Measurements from ENCODE around the gene SLX9. TPM values are rescaled to one million over a fixed set of nuclear protein-coding genes. Genes with fewer than 3 reads are reported as not detected.

The SLX9 gene
- polyA plus RNA-seq, 1 donor: 19.4 TPM

GRCh38 chr21:44917446-44918106 is 22.3 kb upstream of the SLX9 start:
- peaks cover 25% of the 10 kb centered on the region for H3K4me1 ChIP-seq (ENCODE audit: control insufficient read depth, insufficient read depth, low read length)

DNA sequence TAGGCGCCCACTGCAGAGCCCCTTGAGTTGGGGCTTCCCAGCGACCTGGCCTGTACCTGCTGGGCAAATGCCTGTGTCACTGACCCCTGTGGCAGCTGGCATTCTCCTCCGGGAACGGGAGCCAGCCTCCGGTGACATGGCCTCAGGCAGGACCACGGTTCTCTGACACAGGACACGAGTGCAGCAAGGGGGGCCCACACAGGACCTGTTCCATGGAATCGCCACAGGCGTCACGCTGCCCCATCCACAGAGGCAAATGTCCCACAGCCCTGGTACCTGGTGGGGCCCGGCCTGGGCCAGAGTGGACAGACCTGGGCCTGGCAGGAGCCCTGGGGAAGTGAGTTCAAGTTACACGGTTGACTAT is 21.7 kb upstream of the SLX9 start:
- DNase-seq: no peak
- Histone ChIP-seq H3K4me3 (ENCODE audit: low read length) (no peak overlapping the region), H3K27ac (ENCODE audit: low read length) (no peak overlapping the region), H3K27me3 (ENCODE audit: control insufficient read depth, insufficient read depth, low read length) (peaks cover 4% of the 10 kb centered on the region), H3K4me1 (ENCODE audit: control insufficient read depth, insufficient read depth, low read length) (peaks cover 23% of the 10 kb centered on the region), H3K36me3 (ENCODE audit: control insufficient read depth, insufficient read depth, low read length) (no peaks in the 10 kb centered on the region), H3K9me3 (ENCODE audit: control insufficient read depth, low read depth, low read length) (peaks cover 3% of the 10 kb centered on the region)
- no CpG with 5 or more reads among the region's 12 CpGs for WGBS (ENCODE audit: insufficient coverage, low lambda C conversion rate)

More at GRCh38 chr21:44917446-44918106, 22.3 kb upstream of the SLX9 start:
- 100% methylated on average over 2 of the region's 15 CpGs for WGBS (ENCODE audit: insufficient coverage, low lambda C conversion rate)
- Histone ChIP-seq H3K36me3 (ENCODE audit: control insufficient read depth, insufficient read depth, low read length) (no peaks in the 10 kb centered on the region), H3K4me3 (ENCODE audit: low read length) (no peak overlapping the region), H3K27ac (ENCODE audit: low read length) (no peak overlapping the region), H3K9me3 (ENCODE audit: control insufficient read depth, low read depth, low read length) (peaks cover 3% of the 10 kb centered on the region), H3K27me3 (ENCODE audit: control insufficient read depth, insufficient read depth, low read length) (no peaks in the 10 kb centered on the region)
- no peak for DNase-seq

DNA sequence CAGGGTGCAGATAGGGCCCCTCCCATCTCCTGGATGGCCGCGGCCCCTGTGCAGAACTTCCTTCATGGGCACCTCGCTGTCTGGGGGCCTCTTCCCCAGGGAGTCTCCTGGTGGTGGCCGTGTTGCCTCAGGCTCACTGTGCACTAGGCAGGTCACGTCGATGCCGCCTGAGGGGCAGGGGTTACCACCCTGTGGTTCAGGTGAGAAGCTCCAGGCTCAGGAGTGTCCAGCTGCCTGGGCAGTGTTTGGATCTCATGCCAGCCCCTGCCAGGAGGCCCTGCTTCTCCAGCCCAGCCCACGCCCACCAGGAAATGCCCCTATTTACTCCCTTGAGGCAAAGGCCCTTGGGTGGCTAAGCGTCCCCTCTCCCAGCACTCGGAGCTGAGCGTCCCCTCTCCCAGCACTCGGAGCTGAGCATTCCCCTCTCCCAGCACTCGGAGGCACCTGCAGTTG is 21.2 kb upstream of the SLX9 start:
- peaks cover 3% of the 10 kb centered on the region for H3K9me3 ChIP-seq (ENCODE audit: control insufficient read depth, low read depth, low read length)
- DNase-seq: no peak
- H3K4me1 ChIP-seq (ENCODE audit: control insufficient read depth, insufficient read depth, low read length): peaks cover 18% of the 10 kb centered on the region
- no peak overlapping the region for H3K27ac ChIP-seq (ENCODE audit: low read length)
- H3K4me3 ChIP-seq (ENCODE audit: low read length): no peak overlapping the region
- no CpG with 5 or more reads among the region's 13 CpGs for WGBS (ENCODE audit: insufficient coverage, low lambda C conversion rate)
- peaks cover 4% of the 10 kb centered on the region for H3K27me3 ChIP-seq (ENCODE audit: control insufficient read depth, insufficient read depth, low read length)
- no peaks in the 10 kb centered on the region for H3K36me3 ChIP-seq (ENCODE audit: control insufficient read depth, insufficient read depth, low read length)

DNA sequence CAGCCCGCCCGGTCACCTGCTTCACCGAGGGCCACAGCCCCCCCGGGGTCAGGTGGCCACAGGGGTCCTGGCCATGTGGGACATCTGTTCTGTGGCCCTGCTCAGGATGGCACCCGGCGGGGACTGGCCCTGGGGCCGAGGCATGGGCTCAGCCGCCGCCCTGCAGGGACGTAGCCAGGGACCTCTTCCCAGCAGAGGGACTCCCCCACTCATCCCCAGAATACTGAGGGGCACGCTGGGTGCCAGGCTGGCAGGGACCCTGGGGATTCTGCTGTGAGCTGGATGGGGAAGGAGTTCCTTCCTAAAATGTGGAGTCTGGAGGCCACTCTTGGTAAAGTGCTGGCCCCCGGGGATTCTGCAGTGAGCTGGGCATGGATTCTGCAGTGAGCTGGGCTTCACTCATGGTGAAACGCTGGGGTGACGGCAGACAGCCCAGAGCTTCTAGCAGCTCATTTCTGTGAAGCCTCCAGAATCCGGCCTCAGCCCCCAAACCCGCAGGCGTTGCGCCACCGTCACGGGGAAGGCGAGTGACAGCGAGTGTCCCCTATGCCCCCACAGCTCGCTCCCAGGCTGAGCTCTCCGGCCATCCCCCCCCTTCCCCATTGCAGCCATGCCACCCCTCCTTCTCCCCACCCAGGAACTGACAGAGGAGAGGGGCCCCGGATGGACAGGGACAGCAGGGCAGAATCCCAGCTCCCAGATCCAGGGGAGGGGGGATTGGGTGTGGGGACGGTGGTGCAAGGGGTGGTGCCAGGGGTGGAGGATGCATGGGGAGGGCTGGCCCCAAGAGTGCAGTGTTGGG is 20.5 kb upstream of the SLX9 start:
- Histone ChIP-seq H3K27ac (ENCODE audit: low read length) (no peak overlapping the region), H3K4me1 (ENCODE audit: control insufficient read depth, insufficient read depth, low read length) (peaks cover 11% of the 10 kb centered on the region), H3K36me3 (ENCODE audit: control insufficient read depth, insufficient read depth, low read length) (no peaks in the 10 kb centered on the region), H3K9me3 (ENCODE audit: control insufficient read depth, low read depth, low read length) (peaks cover 3% of the 10 kb centered on the region), H3K27me3 (ENCODE audit: control insufficient read depth, insufficient read depth, low read length) (peaks cover 8% of the 10 kb centered on the region), H3K4me3 (ENCODE audit: low read length) (no peak overlapping the region)
- no peak for DNase-seq
- no CpG with 5 or more reads among the region's 26 CpGs for WGBS (ENCODE audit: insufficient coverage, low lambda C conversion rate)

DNA sequence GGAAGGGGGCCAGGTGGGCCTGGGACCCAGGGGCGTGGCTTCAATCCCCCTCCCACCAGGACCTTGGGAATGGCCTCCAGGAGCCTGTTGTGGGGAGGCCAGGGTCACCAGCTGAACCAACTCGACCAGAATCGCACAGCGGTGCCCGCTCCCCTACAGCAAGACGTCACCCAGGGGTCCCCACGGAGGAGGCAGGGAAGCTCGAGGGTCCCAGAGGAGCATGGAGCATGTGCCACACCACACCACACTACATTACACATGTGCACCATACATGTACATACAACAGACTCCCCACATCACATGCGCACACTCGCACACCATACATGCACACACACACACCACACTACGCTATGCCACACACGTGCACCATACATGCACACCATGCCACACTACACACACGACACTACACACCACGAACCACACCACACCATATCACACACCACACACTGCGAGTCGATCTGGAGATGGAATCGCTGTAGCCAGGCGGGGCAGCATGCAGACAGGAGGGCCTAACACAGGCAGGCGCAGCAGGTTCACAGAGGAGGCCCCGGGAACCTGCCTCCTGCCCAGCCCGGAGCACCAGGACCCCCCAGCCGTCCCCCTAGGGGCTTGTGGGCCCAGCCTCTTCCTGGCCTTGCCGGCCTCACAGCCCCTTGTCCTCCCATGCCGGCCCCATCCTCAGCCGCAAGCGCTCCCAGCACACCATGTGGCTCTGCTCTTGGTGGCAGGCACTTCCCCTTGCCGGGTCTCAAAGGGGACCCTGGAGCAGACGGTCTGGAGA is 19.7 kb upstream of the SLX9 start:
- Histone ChIP-seq H3K27me3 (ENCODE audit: control insufficient read depth, insufficient read depth, low read length) (peaks cover 11% of the 10 kb centered on the region), H3K9me3 (ENCODE audit: control insufficient read depth, low read depth, low read length) (peaks cover 3% of the 10 kb centered on the region), H3K4me1 (ENCODE audit: control insufficient read depth, insufficient read depth, low read length) (peaks cover 7% of the 10 kb centered on the region), H3K27ac (ENCODE audit: low read length) (no peak overlapping the region), H3K36me3 (ENCODE audit: control insufficient read depth, insufficient read depth, low read length) (no peaks in the 10 kb centered on the region), H3K4me3 (ENCODE audit: low read length) (peak overlapping the region; percentile 11)
- DNase-seq: no peak
- WGBS (ENCODE audit: insufficient coverage, low lambda C conversion rate): no CpG with 5 or more reads among the region's 28 CpGs

DNA sequence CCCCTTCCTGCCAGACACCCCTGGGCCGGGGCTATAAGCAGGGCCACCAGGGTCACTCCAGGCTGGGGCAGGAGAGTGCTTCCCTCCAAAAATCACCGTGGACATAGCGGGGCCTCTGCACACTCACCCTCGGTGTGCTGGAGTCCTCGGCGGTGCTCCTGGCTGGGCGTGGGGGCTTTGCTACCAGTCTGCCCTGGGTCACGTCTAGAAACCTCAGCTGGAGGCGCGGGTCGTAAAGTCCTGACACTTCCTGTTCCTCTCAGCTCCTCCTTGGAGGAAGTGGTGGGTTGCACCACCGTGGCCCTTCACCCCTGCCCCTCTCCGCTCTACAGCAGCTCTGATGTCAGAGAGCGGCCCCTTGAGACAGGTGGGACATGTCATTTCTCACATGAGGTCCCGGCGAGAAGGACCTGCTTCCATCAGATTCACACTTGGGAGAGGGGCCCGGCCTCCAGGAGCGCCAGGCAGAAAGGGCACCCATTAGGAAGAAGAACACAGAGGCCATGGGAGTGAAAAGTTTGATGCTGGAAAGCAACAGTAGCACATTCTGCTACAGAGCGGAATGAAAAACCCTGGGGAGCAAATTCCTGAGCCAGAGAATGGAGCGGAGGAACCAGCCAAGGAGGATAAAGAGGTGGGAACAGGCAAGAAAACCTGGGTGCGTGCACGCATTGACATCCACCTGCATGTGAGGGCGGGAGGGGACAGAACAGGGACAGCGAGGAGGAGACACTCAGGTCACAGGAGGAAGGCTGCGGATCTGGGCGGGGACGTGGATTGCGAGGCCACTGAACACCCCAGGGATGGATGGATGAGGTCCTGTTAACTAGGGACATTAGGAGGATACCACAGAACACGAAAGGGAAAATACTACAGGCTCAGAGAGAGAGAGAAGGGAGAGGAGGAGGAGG is 18.9 kb upstream of the SLX9 start, which contains the start of gene ITGB2:
Gene ITGB2, minus strand, starts transcription at position 206 of the 911 bp plus-strand sequence. CDS start 10,117 bp downstream, outside the sequence.
- H3K4me3 ChIP-seq (ENCODE audit: low read length): peak within 1 kb of the TSS; percentile 11
- peaks cover 3% of the 10 kb centered on the region for H3K9me3 ChIP-seq (ENCODE audit: control insufficient read depth, low read depth, low read length)
- H3K27ac ChIP-seq (ENCODE audit: low read length): no peak within 1 kb of the TSS
- peaks cover 11% of the 10 kb centered on the region for H3K27me3 ChIP-seq (ENCODE audit: control insufficient read depth, insufficient read depth, low read length)
- 71% methylated on average over 8 of the region's 29 CpGs for WGBS (ENCODE audit: insufficient coverage, low lambda C conversion rate)
- no peak for DNase-seq
- no peaks in the 10 kb centered on the region for H3K36me3 ChIP-seq (ENCODE audit: control insufficient read depth, insufficient read depth, low read length)
- peaks cover 7% of the 10 kb centered on the region for H3K4me1 ChIP-seq (ENCODE audit: control insufficient read depth, insufficient read depth, low read length)

DNA sequence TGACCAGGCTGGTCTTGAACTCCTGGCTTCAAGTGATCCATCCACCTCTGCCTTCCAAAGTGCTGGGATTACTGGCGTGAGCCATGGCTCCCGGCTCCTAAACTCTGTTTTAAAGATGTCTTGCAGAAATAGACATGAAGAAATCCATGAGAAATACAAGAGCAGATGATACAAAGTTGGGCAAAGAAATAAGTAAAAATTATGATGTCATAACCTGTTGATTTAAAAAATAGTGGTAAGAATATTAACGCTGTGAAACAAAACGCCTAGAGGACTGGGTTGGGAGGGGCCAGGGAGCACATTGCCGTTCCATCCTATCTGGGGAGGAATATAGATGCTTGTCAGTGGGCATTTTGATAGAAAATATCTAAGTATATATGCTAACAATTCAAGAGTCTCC is 17.9 kb upstream of the SLX9 start:
- no peak for DNase-seq
- peaks cover 3% of the 10 kb centered on the region for H3K9me3 ChIP-seq (ENCODE audit: control insufficient read depth, low read depth, low read length)
- no peaks in the 10 kb centered on the region for H3K36me3 ChIP-seq (ENCODE audit: control insufficient read depth, insufficient read depth, low read length)
- H3K27ac ChIP-seq (ENCODE audit: low read length): no peak overlapping the region
- peaks cover 20% of the 10 kb centered on the region for H3K27me3 ChIP-seq (ENCODE audit: control insufficient read depth, insufficient read depth, low read length)
- WGBS (ENCODE audit: insufficient coverage, low lambda C conversion rate): 86% methylated on average over 4 of the region's 5 CpGs
- peaks cover 7% of the 10 kb centered on the region for H3K4me1 ChIP-seq (ENCODE audit: control insufficient read depth, insufficient read depth, low read length)
- H3K4me3 ChIP-seq (ENCODE audit: low read length): no peak overlapping the region

GRCh38 chr21:44923480-44924084 is 16.2 kb upstream of the SLX9 start:
- 95% methylated on average over 9 of the region's 10 CpGs for WGBS (ENCODE audit: insufficient coverage, low lambda C conversion rate)
- Histone ChIP-seq H3K9me3 (ENCODE audit: control insufficient read depth, low read depth, low read length) (peaks cover 3% of the 10 kb centered on the region), H3K4me3 (ENCODE audit: low read length) (no peak overlapping the region), H3K4me1 (ENCODE audit: control insufficient read depth, insufficient read depth, low read length) (no peaks in the 10 kb centered on the region), H3K27ac (ENCODE audit: low read length) (no peak overlapping the region), H3K27me3 (ENCODE audit: control insufficient read depth, insufficient read depth, low read length) (peaks cover 36% of the 10 kb centered on the region), H3K36me3 (ENCODE audit: control insufficient read depth, insufficient read depth, low read length) (no peaks in the 10 kb centered on the region)
- DNase-seq: no peak

DNA sequence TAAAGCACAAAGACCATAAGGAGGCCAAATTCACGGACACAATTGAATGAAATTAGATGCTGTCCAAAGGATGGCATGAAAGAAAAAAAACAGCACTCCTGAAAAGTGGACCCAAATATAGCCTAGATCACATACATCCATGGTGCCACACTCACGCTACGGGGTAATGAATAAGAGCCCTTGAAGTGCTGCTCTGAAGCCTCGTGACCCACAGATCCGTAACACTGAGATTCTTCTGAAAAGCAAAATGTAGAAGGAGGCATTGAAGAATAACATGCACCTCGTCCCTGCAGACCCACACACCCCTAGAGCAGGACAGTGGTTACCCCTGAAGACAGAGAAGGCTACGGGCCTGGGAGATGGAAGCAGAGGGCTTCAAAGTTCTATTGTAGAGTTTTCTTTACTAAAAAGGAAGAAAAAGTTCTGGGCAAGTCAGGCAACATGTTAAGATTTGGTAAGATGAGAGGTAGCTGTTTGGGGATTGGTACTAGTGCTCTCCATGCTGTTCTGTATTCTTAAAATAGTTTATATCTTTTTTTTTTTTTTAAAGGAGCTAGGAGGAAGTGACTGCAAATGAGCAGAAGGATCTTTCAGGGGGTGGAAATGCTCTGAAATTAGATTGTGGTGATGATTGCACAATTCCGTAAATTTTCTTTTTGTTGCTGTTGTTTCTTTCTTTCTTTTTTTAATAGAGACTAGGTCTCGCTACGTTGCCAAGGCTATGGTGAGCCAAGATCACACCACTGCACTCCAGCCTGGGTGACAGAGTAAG is 15.0 kb upstream of the SLX9 start:
- Histone ChIP-seq H3K36me3 (ENCODE audit: control insufficient read depth, insufficient read depth, low read length) (no peaks in the 10 kb centered on the region), H3K27ac (ENCODE audit: low read length) (no peak overlapping the region), H3K4me3 (ENCODE audit: low read length) (no peak overlapping the region), H3K4me1 (ENCODE audit: control insufficient read depth, insufficient read depth, low read length) (no peaks in the 10 kb centered on the region), H3K27me3 (ENCODE audit: control insufficient read depth, insufficient read depth, low read length) (peaks cover 48% of the 10 kb centered on the region), H3K9me3 (ENCODE audit: control insufficient read depth, low read depth, low read length) (peaks cover 6% of the 10 kb centered on the region)
- DNase-seq: no peak
- WGBS (ENCODE audit: insufficient coverage, low lambda C conversion rate): 92% methylated on average over 2 of the region's 10 CpGs
